HCT116 (cell line): ENCODE results near the gene GNAI1. TPM values are rescaled to one million over a fixed set of nuclear protein-coding genes. Genes with fewer than 3 reads are reported as not detected.
A peak's percentile ranks its signal among the peaks of the same experiment; 100 is the strongest.

Experiments used
- ATAC-seq: fragments of 200-7000 bp; cut with Tn5 transposase; 2 replicates; pipeline ENCODE4 v1.9.1; 2020; ENCODE audit warnings: mild to moderate bottlenecking, moderate library complexity
- BruUV-seq: library from RNA; stranded (reverse); fragments of 400-500 nt; replicated peaks from 2 replicates; lab custom pipeline; 2021; lab: Mats Ljungman, UMichigan
- CTCF ChIA-PET: fragments of 300-600 bp; sonication (Branson Sonifier 250); formaldehyde crosslinking; loops from one replicate; lab custom pipeline; 2021; ENCODE audit warnings: antibody characterized with exemption; lab: Charles Lee
- POLR2A ChIA-PET: fragments of 300-600, 350-600 bp; sonication (Branson Sonifier 250); formaldehyde crosslinking; loops from one replicate; lab custom pipeline; 2021; ENCODE audit warnings: antibody characterized with exemption; lab: Charles Lee
- RAD21 ChIA-PET, 2 experiments: fragments of 300-600 bp; sonication (Branson Sonifier 250); formaldehyde crosslinking; loops; one replicate each; lab custom pipeline; 2023; ENCODE audit warnings: low total read pairs in 2 of 2; ENCODE audit not compliant: uncharacterized antibody in 2 of 2, unreplicated experiment in 2 of 2, low non-redundant PET in 1 of 2; lab: Charles Lee
- DNase-seq: peaks from one replicate; pipeline ENCODE4 v3.0.0-alpha.2; 2010; ENCODE audit warnings: low read depth, low spot score
- H2AFZ ChIP-seq: fragments of 200-600 bp; shearing (Covaris generic), sonication (generic); 2 replicates; pipeline ENCODE4 v1.6.1; 2017; ENCODE audit warnings: low read depth, mixed run types, mixed read lengths, antibody characterized with exemption, low read length; ENCODE audit not compliant: poor library complexity, severe bottlenecking
- H3K27ac ChIP-seq: 2 replicates; pipeline ENCODE4 v1.5.1; 2012; ENCODE audit warnings: low read depth, low read length
- H3K27me3 ChIP-seq: fragments of 200-600 bp; sonication (generic); 2 replicates; pipeline ENCODE4 v1.6.1; 2016; ENCODE audit warnings: mixed run types, low read length, mixed read lengths; ENCODE audit not compliant: insufficient read depth
- H3K36me3 ChIP-seq, 2 experiments: fragments of 200-500 bp in 1 of 2; fragments of 200-600 bp in 1 of 2; sonication (Bioruptor generic) in 1 of 2; sonication (generic) in 1 of 2; 2 replicates each; pipeline versions ENCODE4 v1.5.1 to v1.6.1; 2014 to 2016; ENCODE audit warnings: low read length in 2 of 2, inconsistent platforms in 1 of 2, mixed read lengths in 1 of 2, mixed run types in 1 of 2; ENCODE audit not compliant: insufficient read depth in 2 of 2, control insufficient read depth in 1 of 2
- H3K4me1 ChIP-seq, 2 experiments: fragments of 200-600 bp in 1 of 2; sonication (generic) in 1 of 2; 2 replicates each; pipeline versions ENCODE4 v1.5.1 to v1.6.1; 2012 to 2017; ENCODE audit warnings: low read length in 2 of 2, inconsistent platforms in 1 of 2, mild to moderate bottlenecking in 1 of 2, mixed read lengths in 1 of 2, mixed run types in 1 of 2, moderate library complexity in 1 of 2; ENCODE audit not compliant: insufficient read depth in 2 of 2, control insufficient read depth in 1 of 2
- H3K4me2 ChIP-seq: fragments of 200-600 bp; sonication (generic); 2 replicates; pipeline ENCODE4 v1.6.1; 2017; ENCODE audit warnings: mixed run types, low read length, mixed read lengths
- H3K4me3 ChIP-seq, 2 experiments: fragments of 200-600 bp in 1 of 2; sonication (generic) in 1 of 2; replicated peaks in 1 of 2; 2 replicates each; pipeline ENCODE4 v1.5.1; 2011 to 2016; ENCODE audit warnings: low read length in 2 of 2, control low read depth in 1 of 2, low read depth in 1 of 2, mild to moderate bottlenecking in 1 of 2, mixed read lengths in 1 of 2, mixed run types in 1 of 2
- H3K79me2 ChIP-seq: fragments of 200-600 bp; sonication (generic); 2 replicates; pipeline ENCODE4 v1.6.1; 2017; ENCODE audit warnings: mild to moderate bottlenecking, mixed run types, low read length, moderate library complexity, mixed read lengths; ENCODE audit not compliant: insufficient read depth
- H3K9ac ChIP-seq: fragments of 200-600 bp; sonication (generic); 2 replicates; pipeline ENCODE4 v1.6.1; 2016; ENCODE audit warnings: low read length, mixed read lengths
- H3K9me2 ChIP-seq: fragments of 200-600 bp; sonication (generic), shearing (Covaris generic); 2 replicates; pipeline ENCODE4 v1.6.1; 2017; ENCODE audit warnings: mixed run types, mild to moderate bottlenecking, moderate library complexity; ENCODE audit not compliant: insufficient read depth
- H3K9me3 ChIP-seq, 2 experiments: fragments of 200-500 bp in 1 of 2; fragments of 200-600 bp in 1 of 2; sonication (Bioruptor generic) in 1 of 2; sonication (generic) in 1 of 2; 2 replicates each; pipeline ENCODE4 v1.6.1; 2014 to 2017; ENCODE audit warnings: low read length in 2 of 2, mixed read lengths in 2 of 2, inconsistent platforms in 1 of 2, low read depth in 1 of 2, mild to moderate bottlenecking in 1 of 2, mixed run types in 1 of 2, moderate library complexity in 1 of 2; ENCODE audit not compliant: control insufficient read depth in 1 of 2, insufficient read depth in 1 of 2
- H4K20me1 ChIP-seq: fragments of 200-600 bp; sonication (generic), shearing (Covaris generic); 2 replicates; pipeline ENCODE4 v1.6.1; 2017; ENCODE audit warnings: mixed run types, mild to moderate bottlenecking, moderate library complexity; ENCODE audit not compliant: insufficient read depth
- ATF3 ChIP-seq: IDR thresholded peaks from 2 replicates; pipeline ENCODE4 v1.6.1; 2012
- CEBPB ChIP-seq: IDR thresholded peaks from 2 replicates; pipeline ENCODE4 v1.6.1; 2012; ENCODE audit warnings: low read depth
- CTCF ChIP-seq, 3 experiments: fragments of 200-600 bp in 1 of 3; sonication (generic) in 1 of 3; IDR thresholded peaks in 2 of 3; conservative IDR thresholded peaks in 1 of 3; 2 replicates each; pipeline ENCODE4 v1.5.1; 2012 to 2017; ENCODE audit warnings: low read depth in 2 of 3, low read length in 2 of 3, antibody characterized with exemption in 1 of 3, borderline replicate concordance in 1 of 3, control low read depth in 1 of 3, mild to moderate bottlenecking in 1 of 3, mixed read lengths in 1 of 3, mixed run types in 1 of 3, moderate library complexity in 1 of 3; ENCODE audit not compliant: insufficient read depth in 1 of 3
- EGR1 ChIP-seq: IDR thresholded peaks from 2 replicates; pipeline ENCODE4 v1.6.1; 2012; ENCODE audit warnings: low read depth
- ELF1 ChIP-seq: IDR thresholded peaks from 2 replicates; pipeline ENCODE4 v1.6.1; 2012; ENCODE audit warnings: low read depth, borderline replicate concordance
- EZH2phosphoT487 ChIP-seq: fragments of 200-600 bp; IDR thresholded peaks from 2 replicates; pipeline ENCODE4 v1.6.1; 2018; ENCODE audit warnings: antibody characterized with exemption, borderline replicate concordance
- FOSL1 ChIP-seq: IDR thresholded peaks from 2 replicates; pipeline ENCODE4 v1.6.1; 2012; ENCODE audit warnings: low read depth
- POLR2AphosphoS5 ChIP-seq: IDR thresholded peaks from 2 replicates; pipeline ENCODE4 v1.6.1; 2011; ENCODE audit warnings: mild to moderate bottlenecking, low read depth, low read length, moderate library complexity
- SP1 ChIP-seq: IDR thresholded peaks from 2 replicates; pipeline ENCODE4 v1.6.1; 2012; ENCODE audit warnings: low read depth
- ZFX ChIP-seq: fragments of 450-650 bp; IDR thresholded peaks from 2 replicates; pipeline ENCODE4 v1.6.1; 2017
- ZNF274 ChIP-seq: fragments of 200-500 bp; sonication (Bioruptor generic); IDR thresholded peaks from 2 replicates; pipeline ENCODE4 v1.6.1; 2014; ENCODE audit warnings: mild to moderate bottlenecking, low read depth, low read length, inconsistent platforms
- intact Hi-C: fragments of 100-400 bp; cut with micrococcal nuclease; formaldehyde crosslinking; loops from 2 replicates; pipeline ENCODE4 v1.10.0; 2022
- total RNA-seq: library from RNA; stranded (reverse); gene quantifications from one replicate; pipeline ENCODE4 v1.2.1, GENCODE V29; 2021; ENCODE audit not compliant: unreplicated experiment
- TF ChIP-seq, protein P1 (sequence below): IDR thresholded peaks from 2 replicates; pipeline ENCODE4 v1.6.1; 2012; ENCODE audit warnings: low read depth
- TF ChIP-seq, protein P2 (sequence below): IDR thresholded peaks from 2 replicates; pipeline ENCODE4 v1.6.1; 2011; ENCODE audit warnings: mild to moderate bottlenecking, low read length, moderate library complexity; ENCODE audit not compliant: insufficient replicate concordance; ENCODE audit errors: extremely low read depth

Gene GNAI1
- total RNA-seq, 1 experiment from 2014 or later, result 148 TPM

GRCh38 chr7:80132594-80132993, 2.0 kb upstream of the GNAI1 start:
- peaks cover 26 to 37% of the 10 kb centered on the region in 2 experiments for H3K4me1 ChIP-seq
- POLR2A ChIA-PET, result no interaction called here
- no peak for ATAC-seq
- no peak for DNase-seq
- H4K20me1 ChIP-seq, result peaks cover 4% of the 10 kb centered on the region; the same call in 1 of the 2 replicates
- RAD21 ChIA-PET, result no interaction called here
- CTCF ChIA-PET, result no interaction called here
- no peaks in the 10 kb centered on the region for H3K9me3 ChIP-seq
- TF ChIP-seq, protein P1, sequence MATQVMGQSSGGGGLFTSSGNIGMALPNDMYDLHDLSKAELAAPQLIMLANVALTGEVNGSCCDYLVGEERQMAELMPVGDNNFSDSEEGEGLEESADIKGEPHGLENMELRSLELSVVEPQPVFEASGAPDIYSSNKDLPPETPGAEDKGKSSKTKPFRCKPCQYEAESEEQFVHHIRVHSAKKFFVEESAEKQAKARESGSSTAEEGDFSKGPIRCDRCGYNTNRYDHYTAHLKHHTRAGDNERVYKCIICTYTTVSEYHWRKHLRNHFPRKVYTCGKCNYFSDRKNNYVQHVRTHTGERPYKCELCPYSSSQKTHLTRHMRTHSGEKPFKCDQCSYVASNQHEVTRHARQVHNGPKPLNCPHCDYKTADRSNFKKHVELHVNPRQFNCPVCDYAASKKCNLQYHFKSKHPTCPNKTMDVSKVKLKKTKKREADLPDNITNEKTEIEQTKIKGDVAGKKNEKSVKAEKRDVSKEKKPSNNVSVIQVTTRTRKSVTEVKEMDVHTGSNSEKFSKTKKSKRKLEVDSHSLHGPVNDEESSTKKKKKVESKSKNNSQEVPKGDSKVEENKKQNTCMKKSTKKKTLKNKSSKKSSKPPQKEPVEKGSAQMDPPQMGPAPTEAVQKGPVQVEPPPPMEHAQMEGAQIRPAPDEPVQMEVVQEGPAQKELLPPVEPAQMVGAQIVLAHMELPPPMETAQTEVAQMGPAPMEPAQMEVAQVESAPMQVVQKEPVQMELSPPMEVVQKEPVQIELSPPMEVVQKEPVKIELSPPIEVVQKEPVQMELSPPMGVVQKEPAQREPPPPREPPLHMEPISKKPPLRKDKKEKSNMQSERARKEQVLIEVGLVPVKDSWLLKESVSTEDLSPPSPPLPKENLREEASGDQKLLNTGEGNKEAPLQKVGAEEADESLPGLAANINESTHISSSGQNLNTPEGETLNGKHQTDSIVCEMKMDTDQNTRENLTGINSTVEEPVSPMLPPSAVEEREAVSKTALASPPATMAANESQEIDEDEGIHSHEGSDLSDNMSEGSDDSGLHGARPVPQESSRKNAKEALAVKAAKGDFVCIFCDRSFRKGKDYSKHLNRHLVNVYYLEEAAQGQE, result no peak
- TF ChIP-seq ELF1 (no peak), POLR2AphosphoS5 (no peak), EGR1 (no peak), ATF3 (no peak), ZNF274 (no peak), FOSL1 (no peak), CEBPB (no peak), CTCF (IDR thresholded peaks at IDR 0.05 in 2 of 3, conservative IDR thresholded peaks at IDR 0.05 in 1 of 3; ENCODE audit: borderline replicate concordance in 1 of 3, insufficient read depth in 1 of 3, low read depth in 2 of 3, low read length in 2 of 3) (no peak), ZFX (no peak), EZH2phosphoT487 (no peak), SP1 (no peak)
- TF ChIP-seq, protein P2, sequence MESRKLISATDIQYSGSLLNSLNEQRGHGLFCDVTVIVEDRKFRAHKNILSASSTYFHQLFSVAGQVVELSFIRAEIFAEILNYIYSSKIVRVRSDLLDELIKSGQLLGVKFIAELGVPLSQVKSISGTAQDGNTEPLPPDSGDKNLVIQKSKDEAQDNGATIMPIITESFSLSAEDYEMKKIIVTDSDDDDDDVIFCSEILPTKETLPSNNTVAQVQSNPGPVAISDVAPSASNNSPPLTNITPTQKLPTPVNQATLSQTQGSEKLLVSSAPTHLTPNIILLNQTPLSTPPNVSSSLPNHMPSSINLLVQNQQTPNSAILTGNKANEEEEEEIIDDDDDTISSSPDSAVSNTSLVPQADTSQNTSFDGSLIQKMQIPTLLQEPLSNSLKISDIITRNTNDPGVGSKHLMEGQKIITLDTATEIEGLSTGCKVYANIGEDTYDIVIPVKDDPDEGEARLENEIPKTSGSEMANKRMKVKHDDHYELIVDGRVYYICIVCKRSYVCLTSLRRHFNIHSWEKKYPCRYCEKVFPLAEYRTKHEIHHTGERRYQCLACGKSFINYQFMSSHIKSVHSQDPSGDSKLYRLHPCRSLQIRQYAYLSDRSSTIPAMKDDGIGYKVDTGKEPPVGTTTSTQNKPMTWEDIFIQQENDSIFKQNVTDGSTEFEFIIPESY, result no peak
- peak overlapping the region; percentile 98; the same call in 1 of the 2 replicates for H3K27ac ChIP-seq
- H3K9me2 ChIP-seq, result no peaks in the 10 kb centered on the region
- no TSS peak for BruUV-seq
- no peaks in the 10 kb centered on the region for H3K36me3 ChIP-seq
- H3K4me3 ChIP-seq, result no peak overlapping the region
- no peak overlapping the region for H3K9ac ChIP-seq
- intact Hi-C loops, result loop anchor here (5.0 kb wide), 1 partner anchor 35 kb away; no protein-coding TSS in a partner anchor
- no peak overlapping the region for H3K4me2 ChIP-seq
- H2AFZ ChIP-seq, result peak overlapping the region; percentile 29
- no peaks in the 10 kb centered on the region for H3K27me3 ChIP-seq
- H3K79me2 ChIP-seq, result peaks cover 29% of the 10 kb centered on the region
